Measurements from ENCODE around the gene ST3GAL4.

DNA sequence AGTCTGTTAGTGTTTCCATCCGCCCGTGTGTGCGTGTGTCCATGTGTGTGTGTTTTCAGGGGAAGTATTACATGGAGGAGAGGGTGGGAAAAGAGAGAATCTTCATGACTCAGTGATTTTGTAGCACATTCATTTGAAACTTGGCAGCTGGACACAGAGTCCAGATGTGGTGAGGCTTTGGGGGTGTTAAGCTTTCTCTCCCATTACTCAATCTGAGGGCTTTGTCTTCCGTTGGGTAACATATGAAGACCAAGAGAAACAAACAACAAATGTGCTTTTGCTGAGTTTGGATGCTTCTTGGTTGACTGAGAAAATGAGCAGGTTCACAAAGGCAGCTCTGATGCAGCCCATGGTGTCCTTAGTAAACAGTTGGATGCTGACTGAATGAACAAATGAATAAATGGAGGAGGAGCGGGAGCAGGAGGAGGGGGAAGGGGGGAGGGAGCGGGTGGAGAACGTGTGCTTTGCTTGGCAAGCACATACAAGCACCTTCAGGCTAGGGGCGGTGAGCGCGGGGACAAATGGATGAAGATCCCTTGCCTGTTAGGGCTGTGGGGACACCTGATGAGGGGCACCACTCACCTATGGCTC lies 104.3 kb downstream of the ST3GAL4 start:
- TF ChIP-seq, protein P1, sequence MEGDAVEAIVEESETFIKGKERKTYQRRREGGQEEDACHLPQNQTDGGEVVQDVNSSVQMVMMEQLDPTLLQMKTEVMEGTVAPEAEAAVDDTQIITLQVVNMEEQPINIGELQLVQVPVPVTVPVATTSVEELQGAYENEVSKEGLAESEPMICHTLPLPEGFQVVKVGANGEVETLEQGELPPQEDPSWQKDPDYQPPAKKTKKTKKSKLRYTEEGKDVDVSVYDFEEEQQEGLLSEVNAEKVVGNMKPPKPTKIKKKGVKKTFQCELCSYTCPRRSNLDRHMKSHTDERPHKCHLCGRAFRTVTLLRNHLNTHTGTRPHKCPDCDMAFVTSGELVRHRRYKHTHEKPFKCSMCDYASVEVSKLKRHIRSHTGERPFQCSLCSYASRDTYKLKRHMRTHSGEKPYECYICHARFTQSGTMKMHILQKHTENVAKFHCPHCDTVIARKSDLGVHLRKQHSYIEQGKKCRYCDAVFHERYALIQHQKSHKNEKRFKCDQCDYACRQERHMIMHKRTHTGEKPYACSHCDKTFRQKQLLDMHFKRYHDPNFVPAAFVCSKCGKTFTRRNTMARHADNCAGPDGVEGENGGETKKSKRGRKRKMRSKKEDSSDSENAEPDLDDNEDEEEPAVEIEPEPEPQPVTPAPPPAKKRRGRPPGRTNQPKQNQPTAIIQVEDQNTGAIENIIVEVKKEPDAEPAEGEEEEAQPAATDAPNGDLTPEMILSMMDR (IDR thresholded peaks at IDR 0.05): no peak
- no peak for TF ChIP-seq POLR2AphosphoS5 (IDR thresholded peaks at IDR 0.05)
- TF ChIP-seq EP300 (IDR thresholded peaks at IDR 0.05): no peak
- no peak for TF ChIP-seq POLR2A (IDR thresholded peaks at IDR 0.05)

Measured in sigmoid colon (tissue), 4 donors.